ENCODE results near the gene DNAH14.
"Not testable (repeated sequence)": the region's sequence is repeated elsewhere in the genome, so short reads cannot be mapped to it uniquely, and the experiment has no call there.

Gene DNAH14

DNA sequence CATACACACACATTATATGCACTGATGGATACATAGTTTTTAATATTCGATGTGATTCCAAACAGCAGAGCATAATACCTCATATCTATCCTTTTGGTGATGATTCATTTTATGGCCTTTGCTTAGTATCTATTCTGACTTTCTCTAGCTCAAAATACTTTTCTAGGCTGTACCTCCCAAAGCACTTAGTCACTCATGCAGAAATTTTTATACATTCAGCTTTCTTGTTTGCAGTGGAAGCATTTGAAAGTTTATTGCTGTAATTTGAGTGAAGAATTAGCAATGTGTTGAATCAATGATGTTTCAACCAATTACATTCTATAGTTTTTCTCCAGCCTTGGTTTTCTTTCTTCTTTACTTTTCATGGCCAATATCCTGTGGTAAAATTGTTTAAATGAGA lies 431.7 kb downstream of the DNAH14 start:
- no peak for DNase-seq
- in situ Hi-C loops (cut with MboI; ENCODE audit: low pct_unique_long_range_greater_than_20kb, low sequenced_read_pairs): no loop called here

DNA sequence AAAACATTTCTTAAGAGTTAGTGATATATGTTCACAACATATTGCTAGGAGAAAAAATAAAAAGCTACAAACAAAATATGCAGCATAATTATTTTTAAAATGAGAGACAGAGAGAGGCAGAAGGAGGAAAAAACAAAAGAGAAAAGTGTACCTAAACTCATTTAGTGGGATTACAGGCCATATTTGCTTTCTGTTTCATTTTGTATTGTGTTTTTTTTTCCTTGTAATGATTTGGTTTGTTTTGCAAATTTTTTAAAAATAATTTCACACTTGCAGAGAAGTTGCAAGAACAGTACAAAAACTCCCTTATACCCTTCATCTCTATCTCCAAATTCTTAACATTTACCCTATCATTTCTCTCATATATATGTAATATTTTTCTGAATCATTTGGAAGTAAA lies 433.3 kb downstream of the DNAH14 start:
- in situ Hi-C loops (cut with MboI; ENCODE audit: low pct_unique_long_range_greater_than_20kb, low sequenced_read_pairs): no loop called here
- no peak for DNase-seq

DNA sequence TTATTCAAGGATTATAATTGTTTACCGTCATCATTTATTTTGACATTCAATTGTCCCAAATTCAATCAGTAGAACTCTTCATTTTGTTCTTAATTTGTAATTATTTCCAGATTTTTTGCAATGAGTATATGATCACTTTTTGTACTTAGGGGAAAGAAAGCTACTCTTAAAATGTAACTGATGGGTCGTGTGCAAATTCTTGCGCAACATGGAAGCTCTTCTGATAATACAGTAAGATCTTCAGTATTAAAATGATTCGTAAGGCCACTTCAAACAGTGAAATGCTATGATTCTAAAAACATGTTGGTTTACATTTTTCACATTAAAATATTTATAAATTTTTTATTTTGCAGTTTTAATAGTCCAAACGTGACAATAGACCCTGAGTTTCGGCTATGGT lies 435.0 kb downstream of the DNAH14 start:
- no peak for DNase-seq
- in situ Hi-C loops (cut with MboI; ENCODE audit: low pct_unique_long_range_greater_than_20kb, low sequenced_read_pairs): no loop called here

DNA sequence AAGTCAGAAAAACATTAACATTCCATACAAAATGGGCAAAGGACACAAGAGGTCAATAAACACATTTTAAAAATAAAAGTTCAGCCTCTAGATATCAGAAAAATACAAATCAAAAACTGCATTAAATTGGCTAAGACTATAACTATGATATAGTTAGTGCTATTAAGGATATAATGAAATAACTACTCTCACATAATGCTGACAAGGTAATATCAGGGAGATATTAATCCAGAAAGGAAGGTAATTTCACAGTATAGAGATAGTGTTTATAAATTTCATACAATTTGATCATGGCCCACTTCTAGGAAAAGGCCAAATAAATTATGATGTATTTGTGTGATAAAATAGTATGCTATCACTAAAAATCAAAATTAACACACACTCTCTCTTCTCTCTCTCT lies 436.5 kb downstream of the DNAH14 start:
- in situ Hi-C loops (cut with MboI; ENCODE audit: low pct_unique_long_range_greater_than_20kb, low sequenced_read_pairs): no loop called here
- DNase-seq: no peak

DNA sequence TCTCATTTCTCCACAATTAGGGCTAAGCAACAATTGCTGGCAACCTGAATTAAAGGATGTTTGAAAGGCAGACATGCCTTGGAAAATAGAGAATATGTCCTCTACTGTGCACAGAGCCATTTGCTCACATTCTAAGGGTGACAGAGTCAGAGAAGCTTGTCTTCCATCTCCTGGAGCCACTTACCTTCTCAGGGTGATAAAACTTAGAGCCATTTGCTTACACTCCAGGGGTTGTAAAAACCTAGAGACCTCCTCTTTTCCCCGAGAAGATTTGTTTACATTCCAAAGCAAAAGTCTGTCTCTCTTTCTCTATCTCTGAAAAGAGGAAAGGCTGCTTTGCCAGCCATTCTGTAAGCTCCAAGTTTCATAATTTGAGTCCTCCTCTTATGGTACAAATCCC lies 437.1 kb downstream of the DNAH14 start:
- DNase-seq: no peak
- in situ Hi-C loops (cut with MboI; ENCODE audit: low pct_unique_long_range_greater_than_20kb, low sequenced_read_pairs): no loop called here

DNA sequence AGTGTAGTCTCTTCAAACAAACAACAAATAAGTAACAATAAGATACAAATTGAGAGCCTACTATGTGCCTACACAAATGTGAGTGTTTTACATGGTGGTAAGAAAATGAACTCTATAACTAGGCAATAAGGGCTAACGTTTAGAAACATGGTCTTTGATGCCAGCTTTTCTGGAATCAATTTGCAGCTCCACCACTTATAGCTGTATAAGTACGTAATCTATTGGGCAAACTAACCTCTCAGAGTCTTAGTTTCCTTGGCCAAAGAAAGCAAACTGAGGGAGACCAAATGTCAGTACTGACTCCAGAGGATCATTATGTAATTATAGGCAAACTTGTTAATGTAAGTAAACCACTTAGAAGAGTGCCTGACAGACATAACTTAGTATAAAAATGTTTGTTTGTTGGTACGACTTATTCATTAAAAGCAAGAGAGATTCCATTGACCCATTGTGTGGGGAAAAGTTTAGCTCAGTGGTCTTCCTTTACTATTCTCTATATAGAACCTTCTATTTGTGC lies 438.6 kb downstream of the DNAH14 start:
- no peak for DNase-seq
- in situ Hi-C loops (cut with MboI; ENCODE audit: low pct_unique_long_range_greater_than_20kb, low sequenced_read_pairs): no loop called here

DNA sequence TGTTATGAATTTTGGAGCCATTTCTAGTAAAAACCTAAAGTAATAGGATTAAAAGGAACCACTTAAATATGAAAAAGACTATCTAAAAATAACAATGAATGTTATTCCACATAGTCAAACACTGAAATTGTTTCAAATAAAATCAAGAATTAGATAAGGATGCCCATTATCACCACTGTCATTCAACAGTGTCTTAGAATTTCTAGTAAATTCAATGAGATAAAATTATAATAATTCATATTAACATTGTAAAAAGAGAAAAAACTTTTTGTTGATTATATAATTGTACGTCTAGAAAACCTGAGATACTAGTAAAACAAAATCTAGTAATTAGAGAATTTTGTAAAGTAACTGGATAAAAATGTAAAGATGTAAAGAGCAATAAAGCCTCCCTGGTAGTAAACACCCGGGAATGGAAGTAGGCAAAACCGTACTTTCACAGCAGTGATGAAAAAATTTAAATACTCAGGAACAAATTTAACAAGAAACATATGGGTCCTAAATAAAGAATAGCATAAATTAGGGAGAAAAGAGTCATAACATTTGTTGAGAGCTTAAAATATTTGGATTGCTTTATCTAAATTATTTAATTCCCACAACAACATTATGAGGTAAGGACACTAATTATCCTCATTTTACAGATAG lies 442.0 kb downstream of the DNAH14 start:
- in situ Hi-C loops (cut with MboI; ENCODE audit: low pct_unique_long_range_greater_than_20kb, low sequenced_read_pairs): no loop called here
- DNase-seq: no peak

DNA sequence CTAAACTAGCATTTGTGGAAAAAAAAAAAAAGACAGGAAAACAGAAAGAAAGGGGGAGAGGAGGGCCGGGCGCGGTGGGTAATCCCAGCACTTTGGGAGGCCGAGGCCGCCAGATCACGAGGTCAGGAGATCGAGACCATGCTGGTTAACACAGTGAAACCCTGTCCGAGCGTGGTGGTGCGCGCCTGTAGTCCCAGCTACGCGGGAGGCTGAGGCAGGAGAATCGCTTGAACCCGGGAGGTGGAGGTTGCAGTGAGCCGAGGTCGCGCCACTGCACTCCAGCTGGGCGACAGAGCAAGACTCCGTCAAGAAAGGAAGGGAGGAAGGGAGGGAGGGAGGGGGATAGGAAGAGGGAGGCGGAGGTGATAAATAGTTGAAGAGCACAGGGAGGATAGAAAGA lies 443.7 kb downstream of the DNAH14 start:
- no peak for DNase-seq
- in situ Hi-C loops (cut with MboI; ENCODE audit: low pct_unique_long_range_greater_than_20kb, low sequenced_read_pairs): no loop called here

DNA sequence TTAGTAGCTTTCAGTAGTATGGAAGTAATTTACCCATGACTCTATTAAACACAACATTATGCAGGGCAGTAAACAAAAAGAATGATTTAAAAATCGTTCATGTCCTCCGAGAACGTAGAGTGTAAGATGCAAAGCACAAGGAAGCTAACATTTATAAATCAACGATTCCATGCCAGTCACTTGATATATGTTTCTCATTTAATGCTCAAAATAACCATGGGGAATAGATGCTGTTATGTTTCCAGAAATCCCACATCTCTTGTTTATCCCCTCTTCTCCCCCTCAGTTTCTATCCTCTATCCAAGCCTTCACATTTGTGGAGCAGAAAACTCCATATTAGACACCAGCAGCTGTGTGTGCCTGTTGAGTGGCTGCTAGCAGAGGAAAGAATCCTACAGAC lies 445.5 kb downstream of the DNAH14 start:
- in situ Hi-C loops (cut with MboI; ENCODE audit: low pct_unique_long_range_greater_than_20kb, low sequenced_read_pairs): no loop called here
- no peak for DNase-seq

DNA sequence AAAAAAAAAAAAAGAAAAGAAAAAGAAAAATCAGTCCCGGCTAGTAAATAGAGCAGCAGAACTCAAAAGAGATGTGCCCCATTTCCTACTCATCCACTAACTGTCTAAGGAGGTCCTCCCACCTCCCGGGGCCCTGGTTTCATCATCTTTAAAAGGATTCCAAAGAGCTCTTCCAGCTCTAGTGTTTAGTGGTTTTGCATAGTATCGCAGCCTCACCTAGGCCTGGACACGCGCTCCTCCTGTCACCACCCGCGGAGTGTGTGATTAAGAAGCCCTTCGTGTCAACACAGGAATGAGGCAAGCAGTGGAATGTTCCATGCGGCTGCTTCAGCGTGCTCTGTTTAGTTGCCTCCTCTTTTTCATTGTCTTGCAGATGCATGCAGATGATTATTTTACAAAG lies 449.4 kb downstream of the DNAH14 start:
- in situ Hi-C loops (cut with MboI; ENCODE audit: low pct_unique_long_range_greater_than_20kb, low sequenced_read_pairs): no loop called here
- peak; percentile 16 for DNase-seq

DNA sequence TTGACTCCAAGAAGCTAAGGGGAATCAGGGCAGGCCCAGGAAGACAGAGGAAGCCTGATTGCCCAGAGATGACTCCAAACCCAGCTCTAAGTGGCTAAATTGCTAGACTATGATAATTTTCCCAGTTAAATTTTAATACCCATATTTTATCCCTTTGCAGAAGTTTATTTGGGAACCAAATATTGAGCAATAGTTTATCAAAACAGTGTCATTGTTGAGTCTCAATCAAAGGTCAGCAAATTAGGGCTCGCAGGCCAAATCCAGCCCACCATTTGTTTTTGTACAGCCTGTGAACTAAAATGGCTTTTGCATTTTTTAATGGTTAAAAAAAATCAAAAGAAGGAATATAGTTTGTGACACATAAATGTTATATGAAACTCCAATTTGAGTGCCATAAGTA lies 451.2 kb downstream of the DNAH14 start:
- in situ Hi-C loops (cut with MboI; ENCODE audit: low pct_unique_long_range_greater_than_20kb, low sequenced_read_pairs): no loop called here
- no peak for DNase-seq

DNA sequence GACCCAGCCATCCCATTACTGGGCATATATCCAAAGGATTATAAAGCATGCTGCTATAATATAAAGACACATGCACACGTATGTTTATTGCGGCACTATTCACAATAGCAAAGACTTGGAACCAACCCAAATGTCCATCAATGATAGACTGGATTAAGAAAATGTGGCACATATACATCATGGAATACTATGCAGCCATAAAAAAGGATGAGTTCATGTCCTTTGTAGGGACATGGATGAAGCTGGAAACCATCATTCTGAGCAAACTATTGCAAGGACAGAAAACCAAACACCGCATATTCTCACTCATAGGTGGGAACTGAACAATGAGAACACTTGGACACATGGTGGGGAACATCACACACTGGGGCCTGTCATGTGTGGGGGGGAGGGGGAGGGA lies 457.4 kb downstream of the DNAH14 start:
- in situ Hi-C loops (cut with MboI; ENCODE audit: low pct_unique_long_range_greater_than_20kb, low sequenced_read_pairs): not testable (repeated sequence)

DNA sequence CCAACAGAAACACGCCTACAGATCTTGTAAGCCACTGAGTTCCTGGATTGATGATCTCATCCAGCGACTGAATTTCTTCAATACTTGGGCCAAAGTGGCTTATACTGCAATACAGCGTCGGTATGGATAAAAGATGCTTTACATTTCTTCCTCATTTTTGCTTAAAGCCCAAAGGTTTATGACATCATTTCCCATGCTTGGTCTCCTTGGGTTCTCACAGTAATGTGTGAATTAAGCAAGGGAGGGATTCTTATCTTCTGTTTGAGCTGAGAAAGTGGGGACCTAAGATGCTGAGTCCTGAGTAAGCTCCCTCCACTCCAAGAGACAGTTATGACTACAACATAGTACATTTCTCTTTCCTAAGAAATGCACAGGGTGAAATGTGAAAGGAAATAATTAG lies 458.9 kb downstream of the DNAH14 start:
- in situ Hi-C loops (cut with MboI; ENCODE audit: low pct_unique_long_range_greater_than_20kb, low sequenced_read_pairs): no loop called here
- DNase-seq: no peak

More for the DNA sequence above, 457.4 kb downstream of the DNAH14 start:
- not testable (repeated sequence) for DNase-seq

DNA sequence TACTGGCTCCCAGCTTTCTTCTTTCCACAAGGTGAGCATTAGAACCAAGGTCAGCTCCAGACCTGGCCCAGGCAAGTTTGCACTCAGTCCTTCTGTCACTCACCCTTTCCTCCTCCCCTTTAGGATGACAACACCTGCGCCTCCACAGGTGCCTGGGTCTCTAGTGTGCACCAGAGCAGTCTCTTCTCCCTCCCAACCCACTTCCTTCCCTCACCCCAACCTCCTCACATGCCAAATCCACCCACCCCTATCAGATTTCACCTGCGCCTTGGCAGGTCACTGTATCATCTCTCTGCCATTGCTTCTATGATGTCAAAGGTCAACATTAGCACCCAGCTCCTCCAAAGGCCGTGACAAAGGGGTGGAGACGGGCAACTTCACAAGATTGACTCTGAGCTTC lies 460.4 kb downstream of the DNAH14 start:
- in situ Hi-C loops (cut with MboI; ENCODE audit: low pct_unique_long_range_greater_than_20kb, low sequenced_read_pairs): no loop called here

DNA sequence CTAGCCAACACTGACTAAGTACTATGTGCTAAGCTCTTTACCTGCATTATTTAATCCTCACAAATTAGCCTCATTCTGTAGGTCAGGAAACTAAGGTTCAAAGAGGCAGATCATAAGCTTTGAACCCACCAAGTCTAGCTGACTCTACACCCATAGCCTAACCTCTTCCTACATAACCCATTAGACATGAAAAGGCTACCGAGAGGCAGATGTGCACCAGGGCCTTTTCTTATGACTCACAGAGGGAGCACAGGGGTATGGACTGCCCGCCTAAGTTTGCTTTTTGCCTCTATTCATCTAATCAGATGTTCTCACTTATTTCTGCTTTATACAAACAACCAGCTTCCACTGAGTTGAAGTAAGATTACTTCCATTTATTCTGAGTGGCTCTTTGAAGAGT lies 466.9 kb downstream of the DNAH14 start:
- no peak for DNase-seq
- in situ Hi-C loops (cut with MboI; ENCODE audit: low pct_unique_long_range_greater_than_20kb, low sequenced_read_pairs): no loop called here

More for the DNA sequence above, 460.4 kb downstream of the DNAH14 start:
- no peak for DNase-seq

DNA sequence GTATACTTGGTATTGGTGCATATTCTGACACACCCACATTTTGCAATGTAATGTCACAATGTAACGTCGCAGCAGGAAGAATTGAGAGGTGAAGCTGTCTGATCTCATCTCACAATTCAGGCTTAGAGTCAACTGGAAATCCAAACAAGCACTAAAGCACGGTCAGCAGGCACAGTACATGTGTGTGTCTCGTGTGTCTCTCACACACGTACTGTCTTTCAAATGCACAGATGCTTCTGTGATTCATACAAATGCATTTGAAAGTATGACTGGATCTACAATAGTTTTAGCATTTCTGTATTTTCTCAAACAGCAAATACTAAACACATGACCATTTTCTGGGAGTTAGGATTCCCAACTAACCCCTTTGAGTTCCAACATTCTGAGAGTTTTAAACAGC lies 471.5 kb downstream of the DNAH14 start:
- DNase-seq: no peak
- in situ Hi-C loops (cut with MboI; ENCODE audit: low pct_unique_long_range_greater_than_20kb, low sequenced_read_pairs): no loop called here

DNA sequence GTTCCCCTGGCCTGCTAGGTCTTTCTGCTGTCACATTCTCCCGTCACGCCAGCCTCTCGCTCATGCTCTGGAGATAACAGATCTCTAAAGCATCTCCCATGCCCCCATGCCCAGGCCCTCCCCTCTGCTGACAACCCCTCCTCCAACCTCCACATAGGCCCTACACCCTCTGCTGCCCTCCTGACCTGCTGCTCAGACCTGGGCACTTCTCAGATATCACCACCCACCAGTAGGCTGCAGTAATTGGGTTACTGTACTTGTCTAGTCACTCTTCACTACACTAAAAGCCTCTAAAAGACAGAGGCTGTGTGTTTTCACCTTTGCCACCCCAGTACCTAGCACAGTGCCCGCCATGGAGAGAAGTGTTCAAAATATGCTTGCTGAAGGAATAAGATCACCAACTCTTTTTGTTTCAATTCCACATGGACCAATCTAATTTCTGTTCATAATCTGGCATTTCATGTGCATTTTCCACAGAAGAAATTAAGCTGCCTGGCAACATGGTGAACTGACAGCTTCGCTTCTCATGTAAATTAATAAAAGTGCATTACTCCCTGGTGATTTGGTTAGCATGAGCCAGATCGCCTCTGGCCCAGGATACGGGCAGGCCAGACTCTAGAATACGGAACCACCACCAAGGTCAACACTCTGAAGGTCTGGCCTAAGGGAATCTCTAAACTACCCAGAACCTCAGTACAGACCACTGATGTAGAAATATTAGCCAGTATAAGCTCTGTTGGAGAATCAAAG lies 477.7 kb downstream of the DNAH14 start:
- in situ Hi-C loops (cut with MboI; ENCODE audit: low pct_unique_long_range_greater_than_20kb, low sequenced_read_pairs): no loop called here
- no peak for DNase-seq

DNA sequence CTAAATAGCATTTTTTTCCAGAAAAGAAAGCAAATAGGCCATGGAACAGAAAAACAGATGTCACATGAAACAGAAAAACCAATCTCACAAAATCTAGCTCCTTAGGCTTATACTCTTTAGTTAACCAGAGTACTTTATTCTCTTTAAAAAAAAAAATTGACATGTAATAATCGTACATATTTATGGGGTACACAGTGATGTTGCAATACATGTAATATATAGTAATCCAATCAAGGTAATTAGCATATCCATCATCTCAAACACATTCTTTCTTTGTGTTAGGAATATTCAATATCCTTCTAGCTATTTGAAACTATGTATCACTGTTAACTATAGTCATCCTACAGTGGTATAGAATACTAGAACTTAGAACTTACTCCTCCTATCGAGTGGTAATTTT lies 478.3 kb downstream of the DNAH14 start:
- in situ Hi-C loops (cut with MboI; ENCODE audit: low pct_unique_long_range_greater_than_20kb, low sequenced_read_pairs): no loop called here
- DNase-seq: no peak

DNA sequence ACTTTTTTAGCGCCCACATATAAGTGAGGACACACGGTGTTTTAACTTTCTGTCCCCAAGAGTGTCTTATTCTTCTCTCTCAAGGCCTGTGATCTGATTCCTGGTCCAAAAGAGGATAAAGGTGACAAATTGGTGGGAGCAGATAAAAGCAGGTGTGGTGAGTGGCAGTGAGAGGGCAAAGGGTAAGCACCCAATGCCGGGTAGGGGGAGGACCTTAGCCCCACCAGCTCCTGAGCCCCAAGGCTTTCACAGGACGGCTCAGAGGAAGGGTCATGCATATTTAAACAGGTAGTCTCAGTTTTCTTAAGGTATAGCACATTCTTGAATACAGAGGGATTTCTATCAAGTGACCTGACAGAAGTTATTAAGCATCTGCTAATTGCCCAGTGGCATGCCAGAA lies 478.8 kb downstream of the DNAH14 start:
- DNase-seq: no peak
- in situ Hi-C loops (cut with MboI; ENCODE audit: low pct_unique_long_range_greater_than_20kb, low sequenced_read_pairs): no loop called here

DNA sequence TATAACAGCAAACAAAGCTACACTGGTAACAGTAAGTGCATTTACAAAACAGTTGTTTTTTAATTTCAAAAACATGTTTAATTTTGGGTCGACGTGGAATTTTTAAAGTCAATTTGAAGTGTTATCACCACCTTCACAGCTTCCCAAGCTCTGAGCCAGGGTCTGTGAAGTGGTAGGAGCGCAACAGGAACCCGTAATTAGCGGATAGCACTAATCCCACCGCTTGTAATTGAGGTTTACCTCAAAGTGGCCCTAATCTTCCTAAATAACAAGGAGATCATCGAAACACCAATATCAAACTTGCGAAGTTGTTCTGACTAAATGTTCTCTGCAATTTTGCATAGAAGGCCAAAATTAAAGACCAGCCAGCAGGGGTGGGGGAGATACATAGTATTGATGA lies 479.6 kb downstream of the DNAH14 start:
- no peak for DNase-seq
- in situ Hi-C loops (cut with MboI; ENCODE audit: low pct_unique_long_range_greater_than_20kb, low sequenced_read_pairs): no loop called here

DNA sequence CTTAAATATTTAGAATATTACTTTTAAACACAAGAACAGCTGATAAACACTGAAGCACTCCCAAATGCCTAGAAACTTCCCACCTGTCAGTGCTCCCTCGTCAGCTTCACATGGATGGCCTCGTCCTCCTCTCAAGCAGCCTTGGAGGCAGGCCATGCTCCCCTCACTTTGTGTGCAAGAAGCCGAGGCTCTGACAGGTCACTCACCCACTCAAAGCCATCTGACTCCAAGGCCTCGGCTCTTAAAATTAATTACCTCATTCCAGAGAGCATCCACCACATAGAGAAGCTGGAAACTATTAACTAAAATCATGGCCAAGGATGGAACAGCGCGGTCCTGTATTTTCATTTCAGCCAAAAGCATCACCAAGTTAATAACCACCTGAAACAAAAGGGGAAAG lies 480.6 kb downstream of the DNAH14 start:
- DNase-seq: no peak
- in situ Hi-C loops (cut with MboI; ENCODE audit: low pct_unique_long_range_greater_than_20kb, low sequenced_read_pairs): no loop called here

Measured in KBM-7 (cell line).